Kidney epithelial cell (primary cell): Measurements from ENCODE around the gene TRIO. TPM values are rescaled to one million over a fixed set of nuclear protein-coding genes. Genes with fewer than 3 reads are reported as not detected.

Experiments
- DNase-seq: peaks from one replicate; pipeline ENCODE4 v3.0.0-alpha.2; 2010; ENCODE audit warnings: low read depth
- H3K27me3 ChIP-seq: 2 replicates; pipeline ENCODE4 v1.6.0; 2011; ENCODE audit warnings: low read length; ENCODE audit not compliant: control insufficient read depth, insufficient read depth
- H3K36me3 ChIP-seq: 2 replicates; pipeline ENCODE4 v1.5.1; 2011; ENCODE audit warnings: low read length; ENCODE audit not compliant: control insufficient read depth, insufficient read depth
- H3K4me3 ChIP-seq: 2 replicates; pipeline ENCODE4 v1.5.1; 2011; ENCODE audit warnings: low read depth, mild to moderate bottlenecking, control low read depth, low read length
- total RNA-seq: library from RNA; depleted of rRNA; stranded (reverse); fragments of >200 nt; gene quantifications from 2 replicates; pipeline ENCODE4 v1.2.3, GENCODE V29; 2015
- TF ChIP-seq, protein P1 (sequence below): IDR thresholded peaks from 2 replicates; pipeline ENCODE4 v1.5.1; 2011; ENCODE audit warnings: mild to moderate bottlenecking, moderate library complexity, low read length, control low read depth, inconsistent platforms; ENCODE audit not compliant: insufficient read depth, poor library complexity, severe bottlenecking

The TRIO gene
- total RNA-seq, 1 donor from 2014 or later, result 174 TPM

DNA sequence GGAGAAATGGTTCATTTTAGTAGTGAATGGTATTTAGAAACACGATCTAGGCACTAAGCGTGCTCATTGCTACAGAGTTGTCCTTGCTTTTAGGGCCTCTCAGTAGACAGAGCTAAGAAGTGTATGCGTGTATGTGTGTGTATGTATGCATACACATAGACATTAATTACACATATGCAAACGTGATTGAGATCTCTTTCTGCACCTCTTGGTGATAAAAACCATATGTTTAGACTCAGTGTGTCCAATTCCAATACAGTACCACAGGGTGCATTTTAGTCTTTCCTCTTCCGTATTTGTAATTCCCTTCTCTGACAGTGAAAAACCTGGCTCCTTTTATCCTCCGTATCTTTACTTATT, 13.1 kb downstream of the TRIO start:
- no peaks in the 10 kb centered on the region for H3K27me3 ChIP-seq
- H3K4me3 ChIP-seq, result no peak overlapping the region
- no peaks in the 10 kb centered on the region for H3K36me3 ChIP-seq
- no peak for DNase-seq
- TF ChIP-seq, protein P1, sequence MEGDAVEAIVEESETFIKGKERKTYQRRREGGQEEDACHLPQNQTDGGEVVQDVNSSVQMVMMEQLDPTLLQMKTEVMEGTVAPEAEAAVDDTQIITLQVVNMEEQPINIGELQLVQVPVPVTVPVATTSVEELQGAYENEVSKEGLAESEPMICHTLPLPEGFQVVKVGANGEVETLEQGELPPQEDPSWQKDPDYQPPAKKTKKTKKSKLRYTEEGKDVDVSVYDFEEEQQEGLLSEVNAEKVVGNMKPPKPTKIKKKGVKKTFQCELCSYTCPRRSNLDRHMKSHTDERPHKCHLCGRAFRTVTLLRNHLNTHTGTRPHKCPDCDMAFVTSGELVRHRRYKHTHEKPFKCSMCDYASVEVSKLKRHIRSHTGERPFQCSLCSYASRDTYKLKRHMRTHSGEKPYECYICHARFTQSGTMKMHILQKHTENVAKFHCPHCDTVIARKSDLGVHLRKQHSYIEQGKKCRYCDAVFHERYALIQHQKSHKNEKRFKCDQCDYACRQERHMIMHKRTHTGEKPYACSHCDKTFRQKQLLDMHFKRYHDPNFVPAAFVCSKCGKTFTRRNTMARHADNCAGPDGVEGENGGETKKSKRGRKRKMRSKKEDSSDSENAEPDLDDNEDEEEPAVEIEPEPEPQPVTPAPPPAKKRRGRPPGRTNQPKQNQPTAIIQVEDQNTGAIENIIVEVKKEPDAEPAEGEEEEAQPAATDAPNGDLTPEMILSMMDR, result no peak

DNA sequence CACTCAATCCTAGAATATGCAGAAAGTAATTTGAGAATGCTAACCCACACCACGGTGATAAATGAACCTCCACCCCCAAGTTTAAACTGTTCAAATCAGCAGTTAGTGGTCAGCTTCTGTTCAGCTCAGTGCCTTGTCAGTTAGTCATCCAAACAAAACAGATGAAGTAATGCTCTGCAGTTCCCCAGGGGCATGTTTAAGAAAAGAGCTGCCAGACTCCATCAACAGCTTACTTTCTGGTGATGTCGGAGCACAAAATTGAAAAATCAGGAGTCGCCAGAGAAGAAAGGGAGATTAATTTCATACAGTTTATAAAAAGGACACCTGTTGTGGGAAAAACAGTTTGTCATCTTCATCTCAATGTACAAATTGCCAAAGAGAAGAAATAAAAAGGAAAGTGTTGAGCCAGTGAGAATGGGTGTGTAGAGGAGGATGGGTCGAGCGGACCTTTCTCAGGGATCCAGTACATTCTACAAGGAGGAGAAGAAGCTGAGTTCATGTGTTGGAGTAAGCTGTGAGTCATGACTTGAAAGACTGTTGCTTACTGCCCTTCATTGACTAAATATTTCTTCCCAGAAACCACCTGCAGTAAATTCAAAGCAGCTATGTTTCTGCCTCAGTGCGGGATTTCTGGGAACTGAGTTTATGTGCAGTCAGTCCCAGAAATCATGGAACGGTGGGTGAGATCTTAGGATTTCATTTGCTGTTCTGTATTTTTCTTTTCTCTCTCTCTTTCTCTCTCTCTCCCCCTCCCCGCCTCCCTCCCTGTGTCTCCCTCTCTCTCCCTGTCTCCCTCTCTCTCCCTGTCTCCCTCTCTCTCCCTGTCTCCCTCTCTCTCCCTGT, 13.7 kb downstream of the TRIO start:
- Histone ChIP-seq H3K4me3 (peak overlapping the region; percentile 6), H3K27me3 (no peaks in the 10 kb centered on the region), H3K36me3 (no peaks in the 10 kb centered on the region)
- DNase-seq, result peak; percentile 98
- TF ChIP-seq, protein P1, result no peak

DNA sequence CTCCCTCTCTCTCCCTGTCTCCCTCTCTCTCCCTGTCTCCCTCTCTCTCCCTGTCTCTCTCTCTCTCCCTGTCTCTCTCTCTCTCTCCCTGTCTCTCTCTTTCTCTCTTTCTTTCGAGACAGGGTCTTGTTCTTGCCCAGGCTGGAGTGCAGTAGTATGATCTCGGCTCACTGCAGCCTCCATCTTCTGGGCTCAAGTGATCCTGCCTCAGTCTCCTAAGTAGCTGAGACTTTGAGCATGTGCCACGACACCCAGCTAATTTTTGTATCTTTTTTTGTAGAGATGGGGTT, 14.3 kb downstream of the TRIO start:
- Histone ChIP-seq H3K27me3 (no peaks in the 10 kb centered on the region), H3K36me3 (no peaks in the 10 kb centered on the region), H3K4me3 (peak overlapping the region; percentile 6)
- no peak for DNase-seq
- TF ChIP-seq, protein P1, result no peak

DNA sequence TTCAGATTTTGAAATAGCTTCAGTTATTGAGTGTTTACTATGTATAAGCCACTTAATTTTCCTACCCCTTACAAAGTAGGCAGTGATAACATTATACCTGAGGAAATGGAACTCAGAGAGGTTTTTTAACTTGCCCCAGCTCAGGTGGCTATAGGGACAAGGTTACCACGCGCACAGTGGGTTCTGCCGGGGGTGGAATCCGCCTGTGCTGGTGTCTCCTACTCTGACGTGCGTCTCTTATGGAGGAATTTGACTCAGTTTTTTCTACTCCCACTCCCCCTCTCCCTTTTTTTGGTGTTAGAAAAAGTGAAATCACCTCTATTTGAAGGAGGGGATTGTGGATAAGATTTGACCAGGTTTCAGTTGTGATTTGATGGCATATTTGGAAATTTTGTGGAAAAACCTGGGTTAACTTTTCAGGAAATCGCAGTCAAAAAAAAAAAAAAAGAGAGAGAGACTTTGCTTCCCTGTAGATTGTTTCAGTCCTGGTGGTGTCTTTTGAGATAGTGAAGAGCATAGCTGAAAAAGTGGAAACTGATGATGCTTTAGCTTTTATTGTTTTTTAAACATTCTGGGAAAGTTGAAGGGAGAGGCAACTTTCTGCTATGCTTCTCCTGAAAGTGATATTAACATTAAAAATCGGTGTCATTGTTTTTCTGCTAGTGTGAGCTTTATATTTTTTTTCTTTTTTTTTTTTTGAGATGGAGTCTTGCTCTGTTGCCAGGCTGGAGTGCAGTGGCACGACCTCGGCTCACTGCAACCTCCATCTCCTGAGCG, 15.9 kb downstream of the TRIO start:
- TF ChIP-seq, protein P1, result no peak
- no peak for DNase-seq
- Histone ChIP-seq H3K27me3 (no peaks in the 10 kb centered on the region), H3K4me3 (no peak overlapping the region), H3K36me3 (no peaks in the 10 kb centered on the region)

DNA sequence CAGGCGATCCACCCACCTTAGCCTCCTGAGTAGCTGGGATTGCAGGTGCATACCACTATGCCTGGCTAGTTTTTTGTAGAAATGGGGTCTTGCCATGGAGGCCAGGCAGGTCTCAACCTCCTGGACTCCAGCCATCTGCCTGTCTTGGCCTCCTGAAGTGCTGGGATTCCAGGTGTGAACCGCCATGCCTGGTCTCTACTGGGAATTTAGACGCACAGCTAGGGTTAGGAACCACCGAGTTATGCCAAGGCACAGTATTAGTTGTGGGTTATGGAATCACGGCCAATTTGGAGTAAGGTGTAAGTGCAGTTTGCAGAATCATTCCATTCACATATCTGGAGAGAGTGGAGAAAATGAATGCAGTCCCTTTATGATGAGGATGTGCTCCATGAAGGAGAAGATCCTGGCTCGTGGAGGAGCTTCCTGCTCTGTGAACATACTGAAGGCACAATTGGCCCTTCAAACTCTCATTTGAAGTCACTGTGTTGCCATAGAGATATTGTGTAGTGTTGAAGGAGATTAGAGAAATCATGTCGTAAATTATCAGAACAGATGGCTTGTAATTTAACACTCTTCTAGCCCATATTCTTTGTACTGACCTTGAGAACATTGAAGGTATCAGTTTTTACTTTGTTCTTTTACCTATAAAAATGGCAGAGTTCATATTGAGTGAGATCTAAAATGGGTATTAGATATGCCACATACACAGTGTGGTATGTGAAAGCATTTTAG, 18.8 kb downstream of the TRIO start:
- no peak overlapping the region for H3K4me3 ChIP-seq
- no peak for DNase-seq
- TF ChIP-seq, protein P1, result no peak
- no peaks in the 10 kb centered on the region for H3K27me3 ChIP-seq
- no peaks in the 10 kb centered on the region for H3K36me3 ChIP-seq
